IMR-90 (cell line): ENCODE data around the gene LRRC75B. TPM values are rescaled to one million over a fixed set of nuclear protein-coding genes. Genes with fewer than 3 reads are reported as not detected.

Source experiments
- ATAC-seq: fragments of 200-7000 bp; cut with Tn5 transposase; 2 replicates; pipeline ENCODE4 v1.9.1; 2020; ENCODE audit warnings: low read depth, mild to moderate bottlenecking, moderate library complexity
- BruUV-seq: library from RNA; stranded (reverse); fragments of 400-500 nt; replicated peaks from 2 replicates; lab custom pipeline; 2021; lab: Mats Ljungman, UMichigan
- CTCF ChIA-PET: fragments of 300-600 bp; formaldehyde crosslinking; extraction: SDS; loops from one replicate; lab custom pipeline; 2021; ENCODE audit warnings: antibody characterized with exemption; lab: Yijun Ruan, JAX
- POLR2A ChIA-PET: fragments of 300-600 bp; sonication (Branson Sonifier 250); formaldehyde crosslinking; loops from one replicate; lab custom pipeline; 2022; ENCODE audit warnings: antibody characterized with exemption; ENCODE audit not compliant: unreplicated experiment; lab: Charles Lee
- DNase-seq: peaks from one replicate; pipeline ENCODE4 v3.0.0; 2013
- H2AFZ ChIP-seq: replicated peaks from 2 replicates; pipeline ENCODE3; 2013; ENCODE audit warnings: low read length, mild to moderate bottlenecking; ENCODE audit not compliant: poor library complexity
- H2AK5ac ChIP-seq: 2 replicates; pipeline ENCODE4 v1.6.1; 2013; ENCODE audit warnings: low read depth, low read length, inconsistent platforms
- H2AK9ac ChIP-seq: replicated peaks from 2 replicates; pipeline ENCODE3; 2013; ENCODE audit warnings: mild to moderate bottlenecking, low read depth, low read length, moderate library complexity; ENCODE audit not compliant: poor library complexity
- H2BK120ac ChIP-seq: 2 replicates; pipeline ENCODE4 v1.6.1; 2013; ENCODE audit warnings: low read depth, low read length, inconsistent platforms
- H2BK15ac ChIP-seq: 3 replicates; pipeline ENCODE4 v1.6.1; 2013; ENCODE audit warnings: low read depth, low read length, inconsistent platforms
- H2BK20ac ChIP-seq: 2 replicates; pipeline ENCODE4 v1.6.1; 2013; ENCODE audit warnings: low read depth, mild to moderate bottlenecking, inconsistent platforms, low read length, moderate library complexity
- H2BK5ac ChIP-seq: 2 replicates; pipeline ENCODE4 v1.6.1; 2013; ENCODE audit warnings: mild to moderate bottlenecking, low read depth, low read length, inconsistent platforms; ENCODE audit not compliant: poor library complexity, severe bottlenecking
- H3K14ac ChIP-seq: replicated peaks from 2 replicates; pipeline ENCODE4 v1.6.1; 2013; ENCODE audit warnings: low read depth, low read length, inconsistent platforms
- H3K18ac ChIP-seq: 2 replicates; pipeline ENCODE4 v1.6.1; 2013; ENCODE audit warnings: low read depth, low read length, control low read depth
- H3K23ac ChIP-seq: 2 replicates; pipeline ENCODE4 v1.6.1; 2013; ENCODE audit warnings: low read depth, low read length, inconsistent platforms
- H3K27ac ChIP-seq: 2 replicates; pipeline ENCODE4 v1.5.1; 2013; ENCODE audit warnings: mild to moderate bottlenecking, control low read depth, low read length; ENCODE audit not compliant: insufficient read depth
- H3K27me3 ChIP-seq: 2 replicates; pipeline ENCODE4 v1.6.1; 2013; ENCODE audit warnings: low read length; ENCODE audit not compliant: control insufficient read depth, insufficient read depth
- H3K36me3 ChIP-seq: 2 replicates; pipeline ENCODE4 v1.6.1; 2013; ENCODE audit warnings: low read length, mixed read lengths; ENCODE audit not compliant: control insufficient read depth, insufficient read depth
- H3K4ac ChIP-seq: 2 replicates; pipeline ENCODE4 v1.6.1; 2013; ENCODE audit warnings: low read depth, low read length, inconsistent platforms
- H3K4me1 ChIP-seq: 2 replicates; pipeline ENCODE4 v1.6.1; 2013; ENCODE audit warnings: low read length, mixed read lengths; ENCODE audit not compliant: control insufficient read depth, insufficient read depth
- H3K4me2 ChIP-seq: 2 replicates; pipeline ENCODE4 v1.6.1; 2013; ENCODE audit warnings: low read depth, mild to moderate bottlenecking, control low read depth, low read length, moderate library complexity
- H3K4me3 ChIP-seq: 2 replicates; pipeline ENCODE4 v1.5.1; 2013; ENCODE audit warnings: low read depth, mild to moderate bottlenecking, control low read depth, low read length, moderate library complexity; ENCODE audit not compliant: insufficient read depth
- H3K56ac ChIP-seq: 2 replicates; pipeline ENCODE4 v1.6.1; 2013; ENCODE audit warnings: low read length, inconsistent platforms; ENCODE audit not compliant: insufficient read depth; ENCODE audit errors: extremely low read depth
- H3K79me1 ChIP-seq, 2 experiments: 2 replicates each; pipeline ENCODE4 v1.6.1; 2013; ENCODE audit warnings: low read length in 2 of 2, inconsistent platforms in 1 of 2, low read depth in 1 of 2
- H3K9ac ChIP-seq: 2 replicates; pipeline ENCODE4 v1.6.1; 2013; ENCODE audit warnings: low read depth, low read length, control low read depth
- H3K9me1 ChIP-seq: 2 replicates; pipeline ENCODE4 v1.6.1; 2013; ENCODE audit warnings: low read length, inconsistent platforms; ENCODE audit not compliant: insufficient read depth
- H3K9me3 ChIP-seq: 2 replicates; pipeline ENCODE4 v1.6.1; 2013; ENCODE audit warnings: low read length; ENCODE audit not compliant: control insufficient read depth, insufficient read depth
- H4K20me1 ChIP-seq: 2 replicates; pipeline ENCODE4 v1.6.1; 2013; ENCODE audit warnings: low read length, inconsistent platforms; ENCODE audit not compliant: insufficient read depth
- H4K5ac ChIP-seq: 2 replicates; pipeline ENCODE4 v1.6.1; 2013; ENCODE audit warnings: mild to moderate bottlenecking, low read depth, low read length, control low read depth
- H4K8ac ChIP-seq, 2 experiments: 2 replicates each; pipeline ENCODE4 v1.6.1; 2013; ENCODE audit warnings: low read depth in 2 of 2, low read length in 2 of 2, control low read depth in 1 of 2, inconsistent platforms in 1 of 2
- H4K91ac ChIP-seq: 2 replicates; pipeline ENCODE4 v1.6.1; 2013; ENCODE audit warnings: low read depth, low read length, inconsistent platforms; ENCODE audit not compliant: insufficient read depth
- BHLHE40 ChIP-seq: fragments of 150-350 bp; IDR thresholded peaks from 2 replicates; pipeline ENCODE4 v1.6.1; 2016; ENCODE audit warnings: mild to moderate bottlenecking, low read depth, low read length
- CEBPB ChIP-seq: IDR thresholded peaks from 2 replicates; pipeline ENCODE4 v1.6.1; 2012; ENCODE audit warnings: low read depth, low read length, improper control_type of control experiment
- CHD1 ChIP-seq: IDR thresholded peaks from 2 replicates; pipeline ENCODE4 v1.6.1; 2012; ENCODE audit warnings: low read depth, low read length, improper control_type of control experiment
- FOS ChIP-seq: fragments of 150-350 bp; IDR thresholded peaks from 2 replicates; pipeline ENCODE4 v1.6.1; 2016; ENCODE audit warnings: low read depth, low read length
- MAFK ChIP-seq: IDR thresholded peaks from 2 replicates; pipeline ENCODE4 v1.6.1; 2012; ENCODE audit warnings: low read depth, low read length, improper control_type of control experiment
- MAZ ChIP-seq: IDR thresholded peaks from 2 replicates; pipeline ENCODE4 v1.6.1; 2012; ENCODE audit warnings: low read depth, mild to moderate bottlenecking, low read length, improper control_type of control experiment, moderate library complexity, borderline replicate concordance
- MXI1 ChIP-seq: IDR thresholded peaks from 2 replicates; pipeline ENCODE4 v1.6.1; 2012; ENCODE audit warnings: low read depth, mild to moderate bottlenecking, low read length, moderate library complexity, borderline replicate concordance
- NFE2L2 ChIP-seq: fragments of 150-350 bp; IDR thresholded peaks from 2 replicates; pipeline ENCODE4 v1.6.1; 2016; ENCODE audit warnings: low read depth, mild to moderate bottlenecking, low read length
- POLR2A ChIP-seq: IDR thresholded peaks from 2 replicates; pipeline ENCODE4 v1.6.1; 2012; ENCODE audit warnings: mild to moderate bottlenecking, low read depth, low read length
- RAD21 ChIP-seq: IDR thresholded peaks from 2 replicates; pipeline ENCODE4 v1.6.1; 2012; ENCODE audit warnings: low read length, improper control_type of control experiment
- RCOR1 ChIP-seq: IDR thresholded peaks from 2 replicates; pipeline ENCODE4 v1.6.1; 2012; ENCODE audit warnings: mild to moderate bottlenecking, low read length, improper control_type of control experiment; ENCODE audit not compliant: insufficient replicate concordance
- RFX5 ChIP-seq: IDR thresholded peaks from 2 replicates; pipeline ENCODE4 v1.8.0; 2012; ENCODE audit warnings: low read depth, mild to moderate bottlenecking, low read length, moderate library complexity
- SMC3 ChIP-seq: fragments of 150-350 bp; IDR thresholded peaks from 2 replicates; pipeline ENCODE4 v1.6.1; 2016; ENCODE audit warnings: low read depth, mild to moderate bottlenecking, antibody characterized with exemption, low read length, moderate library complexity
- WGBS, 2 experiments: methylation state at CpG; one replicate each; pipeline versions ENCODE4 v1.1.5 to v1.1.7; 2013; ENCODE audit warnings: missing lambda C conversion rate in 2 of 2; ENCODE audit not compliant: insufficient read length in 1 of 2; ENCODE audit errors: extremely low coverage in 2 of 2; 5-methylcytosine and 5-hydroxymethylcytosine counted together
- dilution Hi-C: fragments of 300-500 bp; cut with HindIII; formaldehyde crosslinking; loops from one replicate; pipeline ENCODE4 v1.14.3; 2018; ENCODE audit warnings: low sequenced_read_pairs; ENCODE audit not compliant: unreplicated experiment
- in situ Hi-C: fragments of 300-500 bp; cut with MboI; formaldehyde crosslinking; loops from 3 replicates; pipeline ENCODE4 v1.14.3; 2019; ENCODE audit warnings: low sequenced_read_pairs, inconsistent platforms, mixed read lengths
- intact Hi-C: fragments of 100-400 bp; cut with micrococcal nuclease; formaldehyde crosslinking; loops from 2 replicates; pipeline ENCODE4 v1.10.0; 2022
- polyA plus RNA-seq, 3 experiments: library from polyadenylated mRNA; depleted of rRNA; stranded (reverse); fragments of >200 nt; gene quantifications; 2 replicates each; pipeline ENCODE4 v1.2.3, GENCODE V29; 2012; ENCODE audit warnings: low replicate concordance in 1 of 3
- total RNA-seq: library from RNA; depleted of rRNA; stranded (reverse); fragments of >200 nt; gene quantifications from 2 replicates; pipeline ENCODE4 v1.2.3, GENCODE V29; 2012
- TF ChIP-seq, protein P1 (sequence below): fragments of 150-350 bp; IDR thresholded peaks from 2 replicates; pipeline ENCODE4 v1.6.1; 2016; ENCODE audit warnings: low read depth, mild to moderate bottlenecking, low read length, moderate library complexity, borderline replicate concordance
- TF ChIP-seq, protein P2 (sequence below): fragments of 150-350 bp; IDR thresholded peaks from 2 replicates; pipeline ENCODE4 v1.6.1; 2017; ENCODE audit warnings: mild to moderate bottlenecking, antibody characterized with exemption, low read length, low read depth
- TF ChIP-seq, protein P3 (sequence below): conservative IDR thresholded peaks from 2 replicates; pipeline ENCODE4 v1.5.1; 2012; ENCODE audit warnings: mild to moderate bottlenecking, low read depth, low read length, improper control_type of control experiment

The LRRC75B gene
- total and polyA plus RNA-seq, 2 of the 4 experiments (the other 2 are of a cell fraction): 1.6 to 10.7 TPM

DNA sequence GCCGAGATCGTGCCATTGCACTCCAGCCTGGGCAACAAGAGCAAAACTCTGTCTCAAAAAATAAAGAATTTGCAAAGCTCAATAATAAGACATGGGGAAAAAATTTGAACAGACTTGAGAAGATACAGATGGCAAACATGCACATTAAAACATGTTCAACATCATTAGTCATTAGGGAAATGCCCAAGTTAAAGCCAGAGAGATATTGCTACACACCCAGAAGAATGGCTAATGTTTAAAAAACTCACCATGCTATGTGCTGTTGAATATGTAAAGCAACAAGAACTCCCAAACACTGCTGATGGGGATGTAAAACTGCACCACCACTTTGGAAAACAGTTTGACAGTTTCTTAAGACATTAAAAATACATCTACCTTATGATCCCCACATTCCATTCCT is 12.6 kb downstream of the LRRC75B start:
- no peak overlapping the region for H2BK20ac ChIP-seq
- POLR2A ChIA-PET: no interaction called here
- CTCF ChIA-PET: no interaction called here
- no peak overlapping the region for H2BK15ac ChIP-seq
- intact Hi-C loops: no loop called here
- H3K23ac ChIP-seq: no peak overlapping the region
- peak overlapping the region; percentile 59; the same call in 1 of the 2 replicates for H3K27ac ChIP-seq
- in situ Hi-C loops: no loop called here
- no peak overlapping the region for H4K5ac ChIP-seq
- H3K4me2 ChIP-seq: no peak overlapping the region
- H4K20me1 ChIP-seq: peaks cover 4% of the 10 kb centered on the region; the same call in 1 of the 2 replicates
- H2BK120ac ChIP-seq: no peak overlapping the region
- H4K8ac ChIP-seq: no peak overlapping the region
- no peaks in the 10 kb centered on the region for H3K9me3 ChIP-seq
- ATAC-seq (peak; percentile 79), DNase-seq (peak; percentile 93)
- H3K27me3 ChIP-seq: no peaks in the 10 kb centered on the region
- TF ChIP-seq MAFK: no peak
- no peak for TF ChIP-seq RCOR1
- 0 out of 2 replicates have a peak, but pooled peaks have one; percentile 5 for TF ChIP-seq RFX5
- TF ChIP-seq CHD1: no peak
- TF ChIP-seq RAD21: no peak
- TF ChIP-seq BHLHE40: no peak
- TF ChIP-seq, protein P1, sequence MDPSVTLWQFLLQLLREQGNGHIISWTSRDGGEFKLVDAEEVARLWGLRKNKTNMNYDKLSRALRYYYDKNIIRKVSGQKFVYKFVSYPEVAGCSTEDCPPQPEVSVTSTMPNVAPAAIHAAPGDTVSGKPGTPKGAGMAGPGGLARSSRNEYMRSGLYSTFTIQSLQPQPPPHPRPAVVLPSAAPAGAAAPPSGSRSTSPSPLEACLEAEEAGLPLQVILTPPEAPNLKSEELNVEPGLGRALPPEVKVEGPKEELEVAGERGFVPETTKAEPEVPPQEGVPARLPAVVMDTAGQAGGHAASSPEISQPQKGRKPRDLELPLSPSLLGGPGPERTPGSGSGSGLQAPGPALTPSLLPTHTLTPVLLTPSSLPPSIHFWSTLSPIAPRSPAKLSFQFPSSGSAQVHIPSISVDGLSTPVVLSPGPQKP: no peak
- TF ChIP-seq, protein P2, sequence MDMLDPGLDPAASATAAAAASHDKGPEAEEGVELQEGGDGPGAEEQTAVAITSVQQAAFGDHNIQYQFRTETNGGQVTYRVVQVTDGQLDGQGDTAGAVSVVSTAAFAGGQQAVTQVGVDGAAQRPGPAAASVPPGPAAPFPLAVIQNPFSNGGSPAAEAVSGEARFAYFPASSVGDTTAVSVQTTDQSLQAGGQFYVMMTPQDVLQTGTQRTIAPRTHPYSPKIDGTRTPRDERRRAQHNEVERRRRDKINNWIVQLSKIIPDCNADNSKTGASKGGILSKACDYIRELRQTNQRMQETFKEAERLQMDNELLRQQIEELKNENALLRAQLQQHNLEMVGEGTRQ: no peak
- TF ChIP-seq, protein P3, sequence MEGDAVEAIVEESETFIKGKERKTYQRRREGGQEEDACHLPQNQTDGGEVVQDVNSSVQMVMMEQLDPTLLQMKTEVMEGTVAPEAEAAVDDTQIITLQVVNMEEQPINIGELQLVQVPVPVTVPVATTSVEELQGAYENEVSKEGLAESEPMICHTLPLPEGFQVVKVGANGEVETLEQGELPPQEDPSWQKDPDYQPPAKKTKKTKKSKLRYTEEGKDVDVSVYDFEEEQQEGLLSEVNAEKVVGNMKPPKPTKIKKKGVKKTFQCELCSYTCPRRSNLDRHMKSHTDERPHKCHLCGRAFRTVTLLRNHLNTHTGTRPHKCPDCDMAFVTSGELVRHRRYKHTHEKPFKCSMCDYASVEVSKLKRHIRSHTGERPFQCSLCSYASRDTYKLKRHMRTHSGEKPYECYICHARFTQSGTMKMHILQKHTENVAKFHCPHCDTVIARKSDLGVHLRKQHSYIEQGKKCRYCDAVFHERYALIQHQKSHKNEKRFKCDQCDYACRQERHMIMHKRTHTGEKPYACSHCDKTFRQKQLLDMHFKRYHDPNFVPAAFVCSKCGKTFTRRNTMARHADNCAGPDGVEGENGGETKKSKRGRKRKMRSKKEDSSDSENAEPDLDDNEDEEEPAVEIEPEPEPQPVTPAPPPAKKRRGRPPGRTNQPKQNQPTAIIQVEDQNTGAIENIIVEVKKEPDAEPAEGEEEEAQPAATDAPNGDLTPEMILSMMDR: no peak
- TF ChIP-seq MAZ: no peak
- TF ChIP-seq FOS: peak; percentile 62; the same call in 1 of the 2 replicates
- no peak for TF ChIP-seq NFE2L2
- no peak for TF ChIP-seq MXI1
- TF ChIP-seq POLR2A: no peak
- TF ChIP-seq CEBPB: peak; percentile 97
- TF ChIP-seq SMC3: no peak
- H3K36me3 ChIP-seq: peaks cover 6% of the 10 kb centered on the region; the same call in 1 of the 2 replicates
- H3K9me1 ChIP-seq: peaks cover 20% of the 10 kb centered on the region
- H2AK5ac ChIP-seq: no peak overlapping the region
- no peak overlapping the region for H3K4me3 ChIP-seq
- WGBS, 2 experiments: no CpG with 5 or more reads among the region's 2 CpGs
- H3K56ac ChIP-seq: no peak overlapping the region
- no peak overlapping the region for H3K18ac ChIP-seq
- H2BK5ac ChIP-seq: peak overlapping the region; percentile 43
- no peak overlapping the region for H3K9ac ChIP-seq
- no peak overlapping the region for H2AK9ac ChIP-seq
- no peak overlapping the region for H4K91ac ChIP-seq
- peaks cover 25% of the 10 kb centered on the region for H3K4me1 ChIP-seq
- dilution Hi-C loops: no loop called here
- H3K4ac ChIP-seq: no peak overlapping the region
- no peak overlapping the region for H3K14ac ChIP-seq
- H3K79me1 ChIP-seq: no peaks in the 10 kb centered on the region
- no peak overlapping the region for H2AFZ ChIP-seq
- BruUV-seq: no TSS peak
